Liver (tissue), 3 donors: ENCODE data around the gene PCDHGC5.

ENCODE experiments used
- EGR1 ChIP-seq, 2 donors: IDR thresholded peaks; 2 replicates each; pipeline ENCODE4 v1.6.1; 2016 to 2018; ENCODE audit warnings: antibody characterized with exemption in 2 of 2, low read depth in 2 of 2
- GABPA ChIP-seq, 2 donors: IDR thresholded peaks in 1 of 2; conservative IDR thresholded peaks in 1 of 2; 2 replicates each; pipeline ENCODE4 v1.6.1; 2016; ENCODE audit warnings: antibody characterized with exemption in 2 of 2, mild to moderate bottlenecking in 1 of 2, moderate library complexity in 1 of 2
- JUND ChIP-seq, 2 donors: IDR thresholded peaks; 2 replicates each; pipeline ENCODE4 v1.6.1; 2016; ENCODE audit warnings: antibody characterized with exemption in 2 of 2
- RAD21 ChIP-seq, 2 donors: IDR thresholded peaks; 2 replicates each; pipeline ENCODE4 v1.6.1; 2016; ENCODE audit warnings: antibody characterized with exemption in 2 of 2, mild to moderate bottlenecking in 2 of 2
- SP1 ChIP-seq: IDR thresholded peaks from 2 replicates; pipeline ENCODE4 v1.6.1; 2018; ENCODE audit warnings: antibody characterized with exemption, mild to moderate bottlenecking
- TAF1 ChIP-seq: conservative IDR thresholded peaks from 2 replicates; pipeline ENCODE4 v1.6.1; 2016; ENCODE audit warnings: antibody characterized with exemption, mild to moderate bottlenecking
- YY1 ChIP-seq: IDR thresholded peaks from 2 replicates; pipeline ENCODE4 v1.6.1; 2016; ENCODE audit warnings: antibody characterized with exemption, mild to moderate bottlenecking
- TF ChIP-seq, protein P1 (sequence below): fragments of 150-350 bp; IDR thresholded peaks from 2 replicates; pipeline ENCODE4 v1.5.1; 2017; ENCODE audit warnings: improper control_type of control experiment, low read depth, low read length; ENCODE audit not compliant: missing input control
- TF ChIP-seq, protein P2 (sequence below): IDR thresholded peaks from 2 replicates; pipeline ENCODE4 v1.6.1; 2016; ENCODE audit warnings: antibody characterized with exemption
- TF ChIP-seq, protein P3 (sequence below): IDR thresholded peaks from 2 replicates; pipeline ENCODE4 v1.6.1; 2016; ENCODE audit warnings: antibody characterized with exemption, mild to moderate bottlenecking
- TF ChIP-seq, protein P4 (sequence below): IDR thresholded peaks from 2 replicates; pipeline ENCODE4 v1.6.1; 2016; ENCODE audit warnings: antibody characterized with exemption
- donor health status: healthy.
- donor health status: healthy.

DNA sequence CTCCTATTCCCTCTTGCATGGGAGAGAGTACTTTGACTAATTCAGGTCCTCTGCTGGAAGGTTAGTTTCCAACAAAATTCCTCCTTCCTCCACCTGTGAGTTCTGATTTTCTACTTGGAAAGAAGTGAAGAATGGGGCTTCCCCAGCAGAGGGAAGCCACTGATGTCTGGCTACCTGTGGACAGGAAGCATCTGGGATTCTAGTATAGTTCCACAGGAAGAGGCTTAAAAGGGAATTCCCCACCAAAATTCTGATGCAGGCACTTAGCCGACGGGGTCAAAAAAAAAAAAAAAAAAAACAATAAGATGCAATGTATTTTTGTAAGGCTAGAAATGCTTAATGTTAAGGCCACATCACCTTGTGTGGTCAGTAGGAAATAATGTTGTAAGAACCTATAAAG, 33.4 kb downstream of the PCDHGC5 start:
- TF ChIP-seq TAF1: no peak
- TF ChIP-seq GABPA (IDR thresholded peaks at IDR 0.05 in 1 of 2, conservative IDR thresholded peaks at IDR 0.05 in 1 of 2): no peak
- TF ChIP-seq, protein P1, sequence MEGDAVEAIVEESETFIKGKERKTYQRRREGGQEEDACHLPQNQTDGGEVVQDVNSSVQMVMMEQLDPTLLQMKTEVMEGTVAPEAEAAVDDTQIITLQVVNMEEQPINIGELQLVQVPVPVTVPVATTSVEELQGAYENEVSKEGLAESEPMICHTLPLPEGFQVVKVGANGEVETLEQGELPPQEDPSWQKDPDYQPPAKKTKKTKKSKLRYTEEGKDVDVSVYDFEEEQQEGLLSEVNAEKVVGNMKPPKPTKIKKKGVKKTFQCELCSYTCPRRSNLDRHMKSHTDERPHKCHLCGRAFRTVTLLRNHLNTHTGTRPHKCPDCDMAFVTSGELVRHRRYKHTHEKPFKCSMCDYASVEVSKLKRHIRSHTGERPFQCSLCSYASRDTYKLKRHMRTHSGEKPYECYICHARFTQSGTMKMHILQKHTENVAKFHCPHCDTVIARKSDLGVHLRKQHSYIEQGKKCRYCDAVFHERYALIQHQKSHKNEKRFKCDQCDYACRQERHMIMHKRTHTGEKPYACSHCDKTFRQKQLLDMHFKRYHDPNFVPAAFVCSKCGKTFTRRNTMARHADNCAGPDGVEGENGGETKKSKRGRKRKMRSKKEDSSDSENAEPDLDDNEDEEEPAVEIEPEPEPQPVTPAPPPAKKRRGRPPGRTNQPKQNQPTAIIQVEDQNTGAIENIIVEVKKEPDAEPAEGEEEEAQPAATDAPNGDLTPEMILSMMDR: no peak
- TF ChIP-seq, protein P2, sequence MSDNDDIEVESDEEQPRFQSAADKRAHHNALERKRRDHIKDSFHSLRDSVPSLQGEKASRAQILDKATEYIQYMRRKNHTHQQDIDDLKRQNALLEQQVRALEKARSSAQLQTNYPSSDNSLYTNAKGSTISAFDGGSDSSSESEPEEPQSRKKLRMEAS: no peak
- TF ChIP-seq, protein P3, sequence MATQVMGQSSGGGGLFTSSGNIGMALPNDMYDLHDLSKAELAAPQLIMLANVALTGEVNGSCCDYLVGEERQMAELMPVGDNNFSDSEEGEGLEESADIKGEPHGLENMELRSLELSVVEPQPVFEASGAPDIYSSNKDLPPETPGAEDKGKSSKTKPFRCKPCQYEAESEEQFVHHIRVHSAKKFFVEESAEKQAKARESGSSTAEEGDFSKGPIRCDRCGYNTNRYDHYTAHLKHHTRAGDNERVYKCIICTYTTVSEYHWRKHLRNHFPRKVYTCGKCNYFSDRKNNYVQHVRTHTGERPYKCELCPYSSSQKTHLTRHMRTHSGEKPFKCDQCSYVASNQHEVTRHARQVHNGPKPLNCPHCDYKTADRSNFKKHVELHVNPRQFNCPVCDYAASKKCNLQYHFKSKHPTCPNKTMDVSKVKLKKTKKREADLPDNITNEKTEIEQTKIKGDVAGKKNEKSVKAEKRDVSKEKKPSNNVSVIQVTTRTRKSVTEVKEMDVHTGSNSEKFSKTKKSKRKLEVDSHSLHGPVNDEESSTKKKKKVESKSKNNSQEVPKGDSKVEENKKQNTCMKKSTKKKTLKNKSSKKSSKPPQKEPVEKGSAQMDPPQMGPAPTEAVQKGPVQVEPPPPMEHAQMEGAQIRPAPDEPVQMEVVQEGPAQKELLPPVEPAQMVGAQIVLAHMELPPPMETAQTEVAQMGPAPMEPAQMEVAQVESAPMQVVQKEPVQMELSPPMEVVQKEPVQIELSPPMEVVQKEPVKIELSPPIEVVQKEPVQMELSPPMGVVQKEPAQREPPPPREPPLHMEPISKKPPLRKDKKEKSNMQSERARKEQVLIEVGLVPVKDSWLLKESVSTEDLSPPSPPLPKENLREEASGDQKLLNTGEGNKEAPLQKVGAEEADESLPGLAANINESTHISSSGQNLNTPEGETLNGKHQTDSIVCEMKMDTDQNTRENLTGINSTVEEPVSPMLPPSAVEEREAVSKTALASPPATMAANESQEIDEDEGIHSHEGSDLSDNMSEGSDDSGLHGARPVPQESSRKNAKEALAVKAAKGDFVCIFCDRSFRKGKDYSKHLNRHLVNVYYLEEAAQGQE: no peak
- TF ChIP-seq RAD21 (IDR thresholded peaks at IDR 0.05): no peak
- TF ChIP-seq JUND (IDR thresholded peaks at IDR 0.05): no peak
- TF ChIP-seq YY1: no peak
- no peak for TF ChIP-seq EGR1 (IDR thresholded peaks at IDR 0.05; ENCODE audit: low read depth in 2 of 2)
- TF ChIP-seq SP1: no peak
- TF ChIP-seq, protein P4, sequence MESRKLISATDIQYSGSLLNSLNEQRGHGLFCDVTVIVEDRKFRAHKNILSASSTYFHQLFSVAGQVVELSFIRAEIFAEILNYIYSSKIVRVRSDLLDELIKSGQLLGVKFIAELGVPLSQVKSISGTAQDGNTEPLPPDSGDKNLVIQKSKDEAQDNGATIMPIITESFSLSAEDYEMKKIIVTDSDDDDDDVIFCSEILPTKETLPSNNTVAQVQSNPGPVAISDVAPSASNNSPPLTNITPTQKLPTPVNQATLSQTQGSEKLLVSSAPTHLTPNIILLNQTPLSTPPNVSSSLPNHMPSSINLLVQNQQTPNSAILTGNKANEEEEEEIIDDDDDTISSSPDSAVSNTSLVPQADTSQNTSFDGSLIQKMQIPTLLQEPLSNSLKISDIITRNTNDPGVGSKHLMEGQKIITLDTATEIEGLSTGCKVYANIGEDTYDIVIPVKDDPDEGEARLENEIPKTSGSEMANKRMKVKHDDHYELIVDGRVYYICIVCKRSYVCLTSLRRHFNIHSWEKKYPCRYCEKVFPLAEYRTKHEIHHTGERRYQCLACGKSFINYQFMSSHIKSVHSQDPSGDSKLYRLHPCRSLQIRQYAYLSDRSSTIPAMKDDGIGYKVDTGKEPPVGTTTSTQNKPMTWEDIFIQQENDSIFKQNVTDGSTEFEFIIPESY: no peak
